Measurements from ENCODE around the gene FABP1.

The FABP1 gene

GRCh38 chr2:88131201-88131998 is 3.5 kb upstream of the FABP1 start:
- H3K4me1 ChIP-seq (ENCODE audit: control insufficient read depth, insufficient read depth, low read length) = peaks cover 2% of the 10 kb centered on the region; the same call in 1 of the 2 replicates
- no peak overlapping the region for H3K4me3 ChIP-seq (ENCODE audit: low read depth, low read length)
- H3K27ac ChIP-seq (ENCODE audit: extremely low read depth, low read depth, low read length) = no peak overlapping the region
- ChIA-PET POLR2A (no interaction called here), CTCF (interaction anchor here (2.4 kb wide), 1 partner anchor 71 kb away, joined by 13 read pairs; no protein-coding TSS in a partner anchor)
- TF ChIP-seq ZXDB (tag by site-specific recombination; IDR thresholded peaks at IDR 0.05) (no peak), BCL6B (tag by site-specific recombination; IDR thresholded peaks at IDR 0.05) (no peak), EGR2 (tag by site-specific recombination; IDR thresholded peaks at IDR 0.05; ENCODE audit: low read depth) (peak; percentile 71; the same call in 1 of the 2 replicates), ZNF792 (tag by site-specific recombination; IDR thresholded peaks at IDR 0.05) (no peak), ZBTB10 (tag by site-specific recombination; IDR thresholded peaks at IDR 0.05) (no peak), ZNF561 (tag by site-specific recombination; IDR thresholded peaks at IDR 0.05; ENCODE audit: borderline replicate concordance) (no peak), FEZF1 (tag by site-specific recombination; IDR thresholded peaks at IDR 0.05) (no peak), ZBTB48 (tag by site-specific recombination; IDR thresholded peaks at IDR 0.05) (no peak), ZFHX2 (tag by site-specific recombination; conservative IDR thresholded peaks at IDR 0.05) (peak; percentile 71), KLF7 (tag by site-specific recombination; IDR thresholded peaks at IDR 0.05; ENCODE audit: borderline replicate concordance) (no peak)
- no peaks in the 10 kb centered on the region for H3K9me3 ChIP-seq (ENCODE audit: control insufficient read depth, insufficient read depth, low read depth, low read length)
- H3K36me3 ChIP-seq (ENCODE audit: control insufficient read depth in 2 of 2, insufficient read depth in 1 of 2, low read length in 2 of 2) = no peaks in the 10 kb centered on the region

GRCh38 chr2:88129313-88129959 is 1.6 kb upstream of the FABP1 start:
- H3K36me3 ChIP-seq (ENCODE audit: control insufficient read depth in 2 of 2, insufficient read depth in 1 of 2, low read length in 2 of 2) = no peaks in the 10 kb centered on the region
- no peaks in the 10 kb centered on the region for H3K9me3 ChIP-seq (ENCODE audit: control insufficient read depth, insufficient read depth, low read depth, low read length)
- ChIA-PET CTCF (interaction anchor here (0.5 to 0.6 kb wide), 2 partner anchors 89 to 541 kb away, joined by 3 to 4 read pairs; no protein-coding TSS in a partner anchor), POLR2A (no interaction called here)
- no peak overlapping the region for H3K4me3 ChIP-seq (ENCODE audit: low read depth, low read length)
- peaks cover 2% of the 10 kb centered on the region; the same call in 1 of the 2 replicates for H3K4me1 ChIP-seq (ENCODE audit: control insufficient read depth, insufficient read depth, low read length)
- TF ChIP-seq ZFP41 (tag by site-specific recombination; IDR thresholded peaks at IDR 0.05; ENCODE audit: borderline replicate concordance) (no peak), ZNF580 (tag by site-specific recombination; IDR thresholded peaks at IDR 0.05) (no peak), ZNF433 (tag by site-specific recombination; IDR thresholded peaks at IDR 0.05; ENCODE audit: low read depth) (no peak), ZNF416 (tag by site-specific recombination; IDR thresholded peaks at IDR 0.05) (no peak), ZNF704 (tag by site-specific recombination; IDR thresholded peaks at IDR 0.05) (no peak), SP7 (tag by site-specific recombination; IDR thresholded peaks at IDR 0.05) (no peak), IKZF3 (tag by site-specific recombination; IDR thresholded peaks at IDR 0.05) (no peak), ZNF146 (tag by site-specific recombination; IDR thresholded peaks at IDR 0.05) (no peak), TRIM28 (IDR thresholded peaks at IDR 0.05; ENCODE audit: borderline replicate concordance, low read length) (no peak), ZNF10 (tag by site-specific recombination; IDR thresholded peaks at IDR 0.05) (no peak), ZNF626 (tag by site-specific recombination; IDR thresholded peaks at IDR 0.05) (no peak), ZBTB10 (tag by site-specific recombination; IDR thresholded peaks at IDR 0.05) (no peak)
- H3K27ac ChIP-seq (ENCODE audit: extremely low read depth, low read depth, low read length) = no peak overlapping the region
